Retinal pigment epithelial cell (primary cell): ENCODE data around the gene SKAP2.

Source experiments
- DNase-seq: peaks from one replicate; pipeline ENCODE4 v3.0.0-alpha.2; 2010; ENCODE audit warnings: low read depth
- H3K4me3 ChIP-seq: 2 replicates; pipeline ENCODE4 v1.5.1; 2011; ENCODE audit warnings: mild to moderate bottlenecking, low read length, control low read depth, moderate library complexity
- TF ChIP-seq, protein P1 (sequence below): conservative IDR thresholded peaks from 2 replicates; pipeline ENCODE4 v1.5.1; 2011; ENCODE audit warnings: low read depth, low read length, control low read depth, inconsistent platforms

SKAP2 gene

GRCh38 chr7:26626687-26627086 is 237.7 kb downstream of the SKAP2 start:
- TF ChIP-seq, protein P1, sequence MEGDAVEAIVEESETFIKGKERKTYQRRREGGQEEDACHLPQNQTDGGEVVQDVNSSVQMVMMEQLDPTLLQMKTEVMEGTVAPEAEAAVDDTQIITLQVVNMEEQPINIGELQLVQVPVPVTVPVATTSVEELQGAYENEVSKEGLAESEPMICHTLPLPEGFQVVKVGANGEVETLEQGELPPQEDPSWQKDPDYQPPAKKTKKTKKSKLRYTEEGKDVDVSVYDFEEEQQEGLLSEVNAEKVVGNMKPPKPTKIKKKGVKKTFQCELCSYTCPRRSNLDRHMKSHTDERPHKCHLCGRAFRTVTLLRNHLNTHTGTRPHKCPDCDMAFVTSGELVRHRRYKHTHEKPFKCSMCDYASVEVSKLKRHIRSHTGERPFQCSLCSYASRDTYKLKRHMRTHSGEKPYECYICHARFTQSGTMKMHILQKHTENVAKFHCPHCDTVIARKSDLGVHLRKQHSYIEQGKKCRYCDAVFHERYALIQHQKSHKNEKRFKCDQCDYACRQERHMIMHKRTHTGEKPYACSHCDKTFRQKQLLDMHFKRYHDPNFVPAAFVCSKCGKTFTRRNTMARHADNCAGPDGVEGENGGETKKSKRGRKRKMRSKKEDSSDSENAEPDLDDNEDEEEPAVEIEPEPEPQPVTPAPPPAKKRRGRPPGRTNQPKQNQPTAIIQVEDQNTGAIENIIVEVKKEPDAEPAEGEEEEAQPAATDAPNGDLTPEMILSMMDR, result no peak
- H3K4me3 ChIP-seq, result no peak overlapping the region
- no peak for DNase-seq

GRCh38 chr7:26626156-26626555 is 238.2 kb downstream of the SKAP2 start:
- TF ChIP-seq, protein P1, result no peak
- H3K4me3 ChIP-seq, result no peak overlapping the region
- no peak for DNase-seq

DNA sequence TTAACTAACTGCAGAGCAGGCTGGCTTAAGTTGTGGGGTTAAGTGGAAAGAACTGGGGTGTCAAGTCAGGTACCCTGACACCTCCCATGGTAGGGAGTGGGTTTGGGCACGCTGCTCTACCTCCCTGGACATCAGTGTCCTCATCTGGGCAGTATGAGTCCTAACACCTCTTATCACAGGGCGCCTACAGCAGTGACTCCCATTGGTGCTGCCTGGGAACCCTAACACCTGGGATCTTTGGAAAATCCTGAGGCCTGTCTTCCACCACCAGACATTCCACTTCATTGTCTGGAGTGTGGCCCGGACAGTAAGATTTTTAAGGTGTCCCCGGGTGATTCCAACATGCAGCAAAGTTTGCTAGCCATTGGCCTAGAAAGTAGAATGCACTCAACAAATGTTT is 239.1 kb downstream of the SKAP2 start:
- H3K4me3 ChIP-seq, result no peak overlapping the region
- TF ChIP-seq, protein P1, result no peak
- no peak for DNase-seq

GRCh38 chr7:26624839-26625238 is 239.6 kb downstream of the SKAP2 start:
- TF ChIP-seq, protein P1, result no peak
- no peak for DNase-seq
- no peak overlapping the region for H3K4me3 ChIP-seq

DNA sequence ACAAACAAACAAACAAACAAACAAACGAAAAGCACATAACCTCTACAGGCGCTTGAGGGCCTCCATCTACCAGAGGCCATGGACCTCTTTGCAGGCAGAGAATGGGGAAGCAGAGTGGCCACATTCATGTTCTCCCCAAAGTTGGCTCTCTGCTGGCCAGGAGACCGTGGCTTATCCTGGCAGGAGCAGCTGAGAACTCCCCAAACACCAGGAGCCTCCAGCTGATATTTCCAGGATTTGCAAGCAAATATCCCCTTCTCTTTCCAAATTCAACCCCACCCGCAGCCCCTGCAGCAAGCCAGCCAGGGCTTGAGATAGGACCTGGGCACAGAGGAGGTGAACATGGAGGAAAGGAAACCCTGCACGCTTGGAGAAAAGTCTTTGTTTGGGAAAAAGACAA is 240.0 kb downstream of the SKAP2 start:
- H3K4me3 ChIP-seq, result no peak overlapping the region
- no peak for DNase-seq
- TF ChIP-seq, protein P1, result no peak

DNA sequence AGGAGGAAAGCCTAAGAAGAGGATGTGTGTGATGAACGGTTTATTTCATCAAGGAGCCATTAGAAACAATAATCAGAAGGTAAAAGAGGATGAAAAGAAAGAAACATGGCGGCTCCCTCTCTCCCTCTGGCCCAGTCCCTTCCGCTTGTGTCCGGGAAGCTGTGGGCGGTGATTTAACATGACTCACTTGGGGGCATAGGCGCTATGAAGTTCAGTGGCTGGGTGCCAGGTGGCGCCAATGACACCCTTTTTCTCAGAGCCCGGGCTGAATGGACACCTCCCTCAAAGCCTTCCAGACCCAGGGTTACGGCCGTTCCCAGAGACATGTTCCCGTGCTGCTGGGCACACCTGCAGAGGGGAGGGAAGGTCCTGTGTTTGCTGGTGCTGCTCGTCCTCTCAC is 244.0 kb downstream of the SKAP2 start:
- no peak overlapping the region for H3K4me3 ChIP-seq
- TF ChIP-seq, protein P1, result no peak
- no peak for DNase-seq

- DNase-seq, result no peak
- no peak overlapping the region for H3K4me3 ChIP-seq
- TF ChIP-seq, protein P1, result no peak
Measured at GRCh38 chr7:26619348-26619984, 244.9 kb downstream of the SKAP2 start.
